Body of pancreas (tissue), 4 donors: Measurements from ENCODE around the gene PPP1R1B.

Experiments
- CTCF ChIP-seq, 7 experiments: fragments of 450-650 bp in 4 of 7; fragments of 200-600 bp in 3 of 7; sonication (generic) in 3 of 7; IDR thresholded peaks; one replicate each; pipeline ENCODE4 v1.5.1; 2016 to 2019; ENCODE audit warnings: antibody characterized with exemption in 7 of 7
- POLR2A ChIP-seq, 3 donors: fragments of 450-650 bp; IDR thresholded peaks; one replicate each; pipeline ENCODE4 v1.6.1; 2016; ENCODE audit warnings: antibody characterized with exemption in 3 of 3, mild to moderate bottlenecking in 2 of 3

- TF ChIP-seq POLR2A (IDR thresholded peaks at IDR 0.05) (no peak), CTCF (IDR thresholded peaks at IDR 0.05) (no peak)
Measured at GRCh38 chr17:39618246-39618913, 8.4 kb upstream of the PPP1R1B start.
